HTERT RPE-1 (cell line): ENCODE measurements around the gene LAPTM5.

Experiments
- in situ Hi-C: fragments of 300-500 bp; cut with MboI; formaldehyde crosslinking; loops from 4 replicates; pipeline ENCODE4 v1.14.3; 2020; ENCODE audit warnings: low sequenced_read_pairs

Gene LAPTM5

GRCh38 chr1:30757352-30758120 lies at the start of gene LAPTM5:
Gene LAPTM5 (minus strand): TSS chr1:30757774. CDS start chr1:30757745, 29 bp downstream.
- in situ Hi-C loops: no loop called here

- in situ Hi-C loops: no loop called here
These were observed 49.1 kb upstream of the LAPTM5 start for GRCh38 chr1:30806381-30807317.

GRCh38 chr1:30805304-30806003 lies 47.9 kb upstream of the LAPTM5 start:
- in situ Hi-C loops: no loop called here

DNA sequence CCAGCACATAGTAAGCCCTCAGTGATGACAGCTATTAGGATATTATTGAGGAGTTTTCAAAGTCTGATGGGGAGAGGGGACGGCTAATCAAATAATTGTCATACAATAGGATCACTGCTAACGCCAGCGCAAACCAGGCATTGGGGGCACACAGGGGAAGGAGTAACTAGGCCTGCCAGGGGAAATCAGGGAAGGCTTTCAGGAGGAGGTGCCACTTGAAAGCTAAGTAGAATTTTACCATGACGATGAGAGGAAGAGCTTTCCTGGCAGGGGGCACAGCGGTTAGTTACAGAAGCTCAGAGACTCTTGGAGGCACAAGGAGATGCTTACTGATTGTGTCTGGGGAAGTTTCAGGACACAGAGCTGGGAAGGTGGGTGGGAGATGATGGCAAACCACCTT lies 47.2 kb upstream of the LAPTM5 start:
- in situ Hi-C loops: no loop called here

DNA sequence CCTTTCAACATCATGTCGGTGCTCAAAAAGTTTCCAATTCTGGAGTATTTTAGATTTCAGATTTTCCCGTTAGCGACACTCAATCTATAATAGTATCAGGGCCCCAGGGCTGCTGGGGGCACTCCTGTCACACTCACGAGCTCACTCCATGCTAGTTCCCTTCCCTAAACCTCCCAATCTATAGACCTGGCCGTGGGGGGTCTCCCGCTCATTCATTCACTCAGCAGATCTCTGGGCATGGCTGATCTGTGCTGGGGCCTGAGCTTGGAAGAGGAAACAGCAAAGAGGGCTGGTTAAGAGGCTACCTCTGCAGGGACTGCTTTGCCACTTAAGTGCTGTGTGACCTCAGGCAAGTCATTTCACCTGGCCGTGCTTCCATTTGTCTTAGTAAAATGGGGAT lies 46.8 kb upstream of the LAPTM5 start:
- in situ Hi-C loops: no loop called here

GRCh38 chr1:30803562-30803961 lies 46.0 kb upstream of the LAPTM5 start:
- in situ Hi-C loops: no loop called here

DNA sequence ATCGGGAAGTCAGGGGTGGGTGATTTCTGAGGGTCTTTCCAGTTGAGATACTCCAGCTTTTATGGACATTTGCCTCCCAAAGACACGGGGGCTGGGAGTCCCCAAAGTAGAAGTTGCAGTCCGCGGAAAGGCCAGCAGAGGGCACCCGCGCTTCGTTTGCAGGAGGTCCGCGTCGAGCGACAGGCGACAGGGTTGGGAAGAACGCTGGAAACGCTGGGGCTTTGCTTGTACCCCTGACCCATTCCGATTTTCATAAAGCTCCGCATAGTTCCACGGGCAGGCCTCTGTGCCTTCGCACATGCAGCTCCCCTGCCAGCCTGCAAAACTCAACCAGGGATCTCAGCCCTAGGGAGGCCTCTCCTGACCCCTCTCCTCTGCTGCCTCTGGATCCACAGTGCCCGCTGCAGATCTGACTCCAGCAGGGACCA lies 44.2 kb upstream of the LAPTM5 start:
- in situ Hi-C loops: no loop called here

DNA sequence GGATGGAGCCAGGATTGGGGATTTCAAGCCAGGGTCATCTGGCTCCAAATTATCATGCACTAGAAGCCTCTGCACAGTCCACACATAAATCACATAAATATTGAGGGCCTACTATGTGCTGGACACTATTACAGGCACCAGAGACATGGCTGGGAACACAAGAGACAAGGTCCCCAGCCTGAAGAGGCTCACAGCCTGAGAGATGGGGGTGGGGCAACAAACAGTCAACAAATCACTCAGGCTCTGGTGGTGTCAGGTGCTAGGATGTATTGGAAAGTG lies 41.6 kb upstream of the LAPTM5 start:
- in situ Hi-C loops: loop anchor here (25.0 kb wide), 1 partner anchor 113 kb away; the partner anchor contains the start of gene SDC3

DNA sequence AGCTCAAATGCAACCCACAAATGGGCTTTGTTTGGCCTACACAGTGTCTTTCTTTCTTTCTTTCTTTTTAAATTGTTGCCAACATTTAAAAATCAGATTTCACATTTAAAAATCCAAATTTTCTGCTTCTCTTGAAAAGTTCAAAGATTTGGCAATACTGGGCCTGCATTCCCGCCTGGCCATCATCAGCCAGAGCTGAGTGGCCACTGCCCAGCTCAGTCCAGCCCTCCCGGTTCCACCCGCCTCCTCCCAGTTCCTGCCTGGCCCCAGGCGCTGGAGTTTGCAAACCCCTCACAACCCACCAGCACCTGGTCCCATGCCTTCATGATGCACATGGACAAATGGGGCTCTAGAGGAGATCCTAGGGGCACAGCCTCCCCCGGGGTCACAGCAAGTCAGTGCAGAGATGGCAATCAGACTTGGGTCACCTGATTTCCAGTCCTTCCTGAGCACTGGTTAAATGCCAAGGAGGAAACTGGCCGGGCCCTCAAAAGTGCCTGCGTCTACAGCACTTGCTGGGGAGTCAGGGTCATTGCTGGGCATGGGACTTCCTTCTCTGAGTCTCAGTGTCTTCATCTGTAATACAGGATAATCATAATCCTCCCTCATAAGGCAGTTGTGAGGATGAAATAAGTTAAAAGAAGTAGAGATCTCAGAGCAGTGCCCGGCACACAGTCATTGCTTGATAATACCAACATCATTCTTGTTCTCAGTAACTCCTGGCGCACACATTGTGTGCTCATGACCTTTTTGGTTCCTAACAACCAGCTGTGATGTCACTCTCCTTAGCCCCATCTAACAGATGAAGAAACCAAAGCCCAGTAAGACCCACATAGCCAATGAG lies 41.0 kb upstream of the LAPTM5 start:
- in situ Hi-C loops: loop anchor here (25.0 kb wide), 1 partner anchor 114 kb away; the partner anchor contains the start of gene SDC3

GRCh38 chr1:30795026-30795425 lies 37.5 kb upstream of the LAPTM5 start:
- in situ Hi-C loops: loop anchor here (25.0 kb wide), 1 partner anchor 117 kb away; the partner anchor contains the start of gene SDC3

GRCh38 chr1:30794260-30794659 lies 36.7 kb upstream of the LAPTM5 start:
- in situ Hi-C loops: loop anchor here (25.0 kb wide), 1 partner anchor 118 kb away; the partner anchor contains the start of gene SDC3

GRCh38 chr1:30793209-30793608 lies 35.6 kb upstream of the LAPTM5 start:
- in situ Hi-C loops: loop anchor here (25.0 kb wide), 1 partner anchor 119 kb away; the partner anchor contains the start of gene SDC3

GRCh38 chr1:30791868-30792267 lies 34.3 kb upstream of the LAPTM5 start:
- in situ Hi-C loops: loop anchor here (25.0 kb wide), 1 partner anchor 120 kb away; the partner anchor contains the start of gene SDC3

GRCh38 chr1:30790850-30791778 lies 33.5 kb upstream of the LAPTM5 start:
- in situ Hi-C loops: loop anchor here (25.0 kb wide), 1 partner anchor 121 kb away; the partner anchor contains the start of gene SDC3

DNA sequence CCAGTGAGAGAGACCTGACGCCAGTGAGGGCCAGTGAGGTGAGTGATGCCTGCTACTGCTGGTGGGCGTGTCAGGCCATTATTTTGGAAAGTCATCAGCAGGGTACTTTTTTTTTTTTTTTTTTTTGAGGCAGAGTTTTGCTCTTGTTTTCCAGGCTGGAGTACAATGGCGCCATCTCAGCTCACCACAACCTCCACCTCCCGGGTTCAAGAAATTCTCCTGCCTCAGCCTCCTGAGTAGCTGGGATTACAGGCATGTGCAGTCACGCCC lies 32.6 kb upstream of the LAPTM5 start:
- in situ Hi-C loops: loop anchor here (25.0 kb wide), 1 partner anchor 122 kb away; the partner anchor contains the start of gene SDC3

GRCh38 chr1:30789388-30790255 lies 32.0 kb upstream of the LAPTM5 start:
- in situ Hi-C loops: loop anchor here (25.0 kb wide), 1 partner anchor 123 kb away; the partner anchor contains the start of gene SDC3

- in situ Hi-C loops: loop anchor here (25.0 kb wide), 1 partner anchor 124 kb away; the partner anchor contains the start of gene SDC3
These were observed 31.2 kb upstream of the LAPTM5 start for GRCh38 chr1:30788580-30789387.
